HG03039 (cell line): ENCODE data around the gene NKX2-3.

Experiments
- ATAC-seq: cut with Tn5 transposase; IDR thresholded peaks from one replicate; pipeline ENCODE4 v1.9.1; 2021; ENCODE audit warnings: mild to moderate bottlenecking, moderate library complexity; ENCODE audit not compliant: unreplicated experiment

NKX2-3 gene

DNA sequence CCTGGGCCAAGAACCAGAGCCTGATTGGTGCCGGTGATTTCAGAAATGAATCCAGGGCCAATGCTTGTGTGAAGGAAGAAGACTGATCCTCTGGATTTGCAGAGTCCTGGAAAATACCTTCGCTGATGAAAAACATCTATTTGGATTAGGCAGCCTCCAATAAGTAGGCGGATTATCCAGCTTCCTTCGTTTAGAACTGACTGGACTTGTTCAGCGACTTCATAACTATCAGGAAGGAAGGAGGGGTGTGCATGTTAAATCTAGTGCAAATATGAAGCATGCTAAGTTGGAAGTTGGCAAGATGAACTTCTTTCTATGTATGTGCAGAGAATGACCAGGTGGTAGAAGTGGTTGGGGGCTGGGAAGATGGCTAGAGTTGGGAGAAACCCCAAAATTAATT is 41.0 kb downstream of the NKX2-3 start:
- ATAC-seq: no peak

- ATAC-seq: no peak
Measured at GRCh38 chr10:99579971-99580370, 47.2 kb downstream of the NKX2-3 start.

DNA sequence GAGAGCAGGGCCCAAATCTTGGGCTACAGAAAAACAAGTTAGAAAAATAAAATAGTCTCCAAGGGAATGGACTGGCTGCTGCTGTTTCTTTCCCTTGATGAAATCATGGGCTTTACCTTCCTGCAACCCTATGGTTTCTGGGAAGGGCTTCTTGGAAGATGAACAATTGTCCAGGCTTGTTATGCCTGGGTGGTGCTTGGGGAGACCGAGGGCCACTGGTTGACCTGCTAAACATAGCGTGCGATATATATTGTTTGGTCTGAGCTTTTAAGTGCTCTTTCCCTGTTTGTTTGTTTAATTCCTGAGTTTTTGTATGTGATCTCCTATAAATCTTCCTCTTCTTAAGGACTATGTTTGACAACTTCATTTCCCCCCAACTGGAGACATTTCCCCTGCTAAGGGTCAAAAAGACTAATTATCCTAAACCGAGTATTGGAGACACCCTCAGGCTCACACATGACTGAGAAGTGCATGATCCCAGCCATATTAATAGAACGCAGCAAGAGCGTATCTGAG is 49.6 kb downstream of the NKX2-3 start:
- ATAC-seq: no peak

- no peak for ATAC-seq
Measured at GRCh38 chr10:99583687-99584086, 50.9 kb downstream of the NKX2-3 start.
